ENCODE results near the gene SPACA6. TPM values are rescaled to one million over a fixed set of nuclear protein-coding genes. Genes with fewer than 3 reads are reported as not detected.

The SPACA6 gene
- total and polyA plus RNA-seq, 2 of the 8 experiments (the other 6 are each of a cell fraction or from before 2014, with no cell fraction given) = 7.1 to 7.5 TPM

DNA sequence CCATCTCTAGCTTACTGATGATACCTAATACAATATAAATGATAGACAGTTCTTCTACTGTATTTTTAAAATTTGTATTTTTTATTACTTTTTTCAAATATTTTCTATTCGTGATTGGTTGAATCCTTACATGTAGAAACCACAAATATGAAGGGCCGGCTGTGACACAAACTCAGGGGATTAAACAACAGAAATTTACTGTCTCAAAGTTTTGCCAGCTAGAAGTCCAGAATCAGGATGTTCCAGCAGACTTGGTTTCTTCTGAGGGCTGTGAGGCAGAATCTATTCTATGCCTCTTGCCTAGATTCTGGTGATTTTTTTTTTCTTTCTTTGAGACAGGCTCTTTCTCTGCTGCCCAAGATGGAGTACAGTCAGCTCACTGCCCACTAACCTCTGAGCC lies 44.8 kb downstream of the SPACA6 start:
- no peaks in the 10 kb centered on the region for H3K79me1 ChIP-seq (ENCODE audit: low read depth, low read length)
- H2BK15ac ChIP-seq (ENCODE audit: low read length) = no peak overlapping the region
- H3K4me2 ChIP-seq (ENCODE audit: insufficient read depth in 1 of 2, low read depth in 2 of 2, low read length in 2 of 2) = no peak overlapping the region
- DNase-seq (ENCODE audit: low read depth in 1 of 2, low spot score in 2 of 2) = no peak
- H3K4me3 ChIP-seq (ENCODE audit: extremely low read depth in 1 of 4, insufficient read depth in 2 of 4, low read depth in 3 of 4, low read length in 4 of 4) = no peak overlapping the region
- no peak overlapping the region for H2BK20ac ChIP-seq (ENCODE audit: low read length)
- no peak overlapping the region for H2BK120ac ChIP-seq (replicated peaks; ENCODE audit: low read depth, low read length)
- WGBS, 2 experiments (ENCODE audit: extremely low coverage in 1 of 2, insufficient coverage in 1 of 2, insufficient read length in 1 of 2, insufficient replicate concordance in 2 of 2, low coverage in 1 of 2, low lambda C conversion rate in 2 of 2, missing lambda C conversion rate in 1 of 2) = 93% methylated on average over 2 of the region's 2 CpGs; no CpG with 5 or more reads in 1 of the 2 experiments
- no peak overlapping the region for H4K91ac ChIP-seq (replicated peaks; ENCODE audit: insufficient read length, low read length)
- H2BK5ac ChIP-seq (ENCODE audit: low read depth, low read length) = no peak overlapping the region
- H3K14ac ChIP-seq (ENCODE audit: insufficient read length) = no peak overlapping the region
- no peak overlapping the region for H3K9ac ChIP-seq (replicated peaks in 1 of 4; ENCODE audit: extremely low read depth in 1 of 4, low read depth in 3 of 4, low read length in 3 of 4)
- no peaks in the 10 kb centered on the region for H3K36me3 ChIP-seq (ENCODE audit: control insufficient read depth in 2 of 4, insufficient read depth in 4 of 4, low read length in 3 of 4)
- H3K27ac ChIP-seq (ENCODE audit: low read depth, low read length) = no peak overlapping the region
- no peaks in the 10 kb centered on the region for H3K23me2 ChIP-seq (ENCODE audit: low read depth, low read length)
- H2BK12ac ChIP-seq (ENCODE audit: low read depth, low read length) = no peak overlapping the region
- ChIA-PET POLR2A (ENCODE audit: partially characterized antibody) (interaction anchor here (0.9 to 1.0 kb wide), 2 partner anchors 10 to 165 kb away, joined by 3 read pairs; no protein-coding TSS in a partner anchor), CTCF (ENCODE audit: partially characterized antibody) (interaction anchor here (0.9 to 2.4 kb wide), 12 partner anchors 10 to 1327 kb away, joined by 3 to 17 read pairs (median 4); no protein-coding TSS in a partner anchor)
- no peaks in the 10 kb centered on the region for H3K27me3 ChIP-seq (replicated peaks in 1 of 4; ENCODE audit: control insufficient read depth in 3 of 4, extremely low read depth in 1 of 4, insufficient read depth in 3 of 4, low read length in 3 of 4)
- no peak overlapping the region for H3K18ac ChIP-seq (ENCODE audit: extremely low read depth, low read length)
- H3K79me2 ChIP-seq (ENCODE audit: control insufficient read depth in 1 of 2, insufficient read depth in 2 of 2, low read length in 2 of 2) = no peaks in the 10 kb centered on the region
- H2AK5ac ChIP-seq (ENCODE audit: low read depth, low read length) = no peak overlapping the region
- no peaks in the 10 kb centered on the region for H3K9me3 ChIP-seq (ENCODE audit: insufficient read depth in 2 of 2, low read depth in 1 of 2, low read length in 1 of 2)
- no peak overlapping the region for H3K4ac ChIP-seq (replicated peaks; ENCODE audit: insufficient read length, low read depth, low read length)
- no peak overlapping the region for H3K56ac ChIP-seq (replicated peaks; ENCODE audit: insufficient read length, low read depth, low read length)
- no peak overlapping the region for H3K23ac ChIP-seq (ENCODE audit: insufficient read length)
- H4K20me1 ChIP-seq (replicated peaks in 1 of 2; ENCODE audit: control insufficient read depth in 1 of 2, insufficient read depth in 2 of 2, low read length in 2 of 2) = no peaks in the 10 kb centered on the region
- TF ChIP-seq RXRA (IDR thresholded peaks at IDR 0.05; ENCODE audit: insufficient read depth, low read depth, low read length) (no peak), BRCA1 (IDR thresholded peaks at IDR 0.05; ENCODE audit: low read depth, low read length) (no peak), HDAC6 (IDR thresholded peaks at IDR 0.05; ENCODE audit: low read depth, low read length) (no peak), RFX5 (IDR thresholded peaks at IDR 0.05; ENCODE audit: borderline replicate concordance, low read depth, low read length) (no peak), POU5F1 (IDR thresholded peaks at IDR 0.05; ENCODE audit: low read depth, low read length) (no peak), BCL11A (IDR thresholded peaks at IDR 0.05; ENCODE audit: low read depth in 2 of 2, low read length in 2 of 2) (no peak), KDM4A (IDR thresholded peaks at IDR 0.05; ENCODE audit: low read depth, low read length, severe bottlenecking) (no peak), ATF2 (IDR thresholded peaks at IDR 0.05; ENCODE audit: low read length) (no peak), PHF8 (conservative IDR thresholded peaks at IDR 0.05; ENCODE audit: low read depth, low read length) (no peak), TCF12 (IDR thresholded peaks at IDR 0.05; ENCODE audit: low read depth, low read length) (no peak), FOSL1 (IDR thresholded peaks at IDR 0.05; ENCODE audit: insufficient read depth, low read depth, low read length) (no peak), NRF1 (IDR thresholded peaks at IDR 0.05; ENCODE audit: low read depth, low read length) (no peak)
- H4K8ac ChIP-seq (ENCODE audit: extremely low read depth, insufficient read depth, low read length) = no peak overlapping the region
- no peak overlapping the region for H2AFZ ChIP-seq (ENCODE audit: low read length)
- peaks cover 0 to 3% (median 0%) of the 10 kb centered on the region in 4 experiments; a peak in 2 of 7 replicates for H3K4me1 ChIP-seq (replicated peaks in 1 of 4; ENCODE audit: control insufficient read depth in 3 of 4, insufficient read depth in 4 of 4, low read length in 3 of 4)
- H4K5ac ChIP-seq (ENCODE audit: insufficient read length, low read depth, low read length) = no peak overlapping the region
- FAIRE-seq = no peak
